ENCODE results near the gene TMEM174.

TMEM174 gene

DNA sequence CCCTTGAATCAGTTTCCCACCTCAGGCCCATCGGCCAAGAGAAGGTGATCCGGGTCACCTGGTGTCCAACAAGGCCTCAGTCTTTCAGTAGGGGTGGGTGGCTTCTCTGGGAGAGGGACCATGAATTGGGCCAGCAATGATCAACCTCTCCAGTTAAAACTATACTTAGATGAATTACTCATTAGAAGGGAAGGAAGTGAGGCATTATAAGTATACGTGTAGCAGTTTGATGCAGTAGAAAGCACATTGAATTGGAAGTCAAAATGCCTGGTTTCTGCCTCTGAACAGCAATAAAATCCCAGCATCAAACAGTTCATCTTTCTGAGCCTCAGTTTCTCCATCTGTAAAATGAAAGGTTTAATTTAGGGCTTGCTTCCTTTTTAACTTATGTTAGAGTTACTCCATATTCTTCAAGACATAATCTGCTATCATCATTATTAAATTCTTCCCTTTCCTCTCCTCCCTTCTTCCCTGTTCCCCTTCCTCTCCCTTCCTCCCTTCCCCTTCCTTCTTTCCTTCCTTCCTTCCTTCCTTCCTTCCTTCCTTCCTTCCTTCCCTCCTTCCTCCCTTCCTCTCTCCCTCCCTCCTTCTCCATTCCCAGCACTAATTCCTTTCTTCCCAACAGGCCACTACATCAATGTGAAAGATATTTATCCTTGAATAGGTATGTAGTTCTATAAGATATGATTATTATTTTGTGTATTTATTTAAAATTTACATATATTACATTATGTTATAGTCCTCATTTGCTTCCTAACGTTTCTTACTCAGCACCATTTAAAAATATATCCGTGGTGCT is 18.6 kb upstream of the TMEM174 start:
- no peak for DNase-seq

DNA sequence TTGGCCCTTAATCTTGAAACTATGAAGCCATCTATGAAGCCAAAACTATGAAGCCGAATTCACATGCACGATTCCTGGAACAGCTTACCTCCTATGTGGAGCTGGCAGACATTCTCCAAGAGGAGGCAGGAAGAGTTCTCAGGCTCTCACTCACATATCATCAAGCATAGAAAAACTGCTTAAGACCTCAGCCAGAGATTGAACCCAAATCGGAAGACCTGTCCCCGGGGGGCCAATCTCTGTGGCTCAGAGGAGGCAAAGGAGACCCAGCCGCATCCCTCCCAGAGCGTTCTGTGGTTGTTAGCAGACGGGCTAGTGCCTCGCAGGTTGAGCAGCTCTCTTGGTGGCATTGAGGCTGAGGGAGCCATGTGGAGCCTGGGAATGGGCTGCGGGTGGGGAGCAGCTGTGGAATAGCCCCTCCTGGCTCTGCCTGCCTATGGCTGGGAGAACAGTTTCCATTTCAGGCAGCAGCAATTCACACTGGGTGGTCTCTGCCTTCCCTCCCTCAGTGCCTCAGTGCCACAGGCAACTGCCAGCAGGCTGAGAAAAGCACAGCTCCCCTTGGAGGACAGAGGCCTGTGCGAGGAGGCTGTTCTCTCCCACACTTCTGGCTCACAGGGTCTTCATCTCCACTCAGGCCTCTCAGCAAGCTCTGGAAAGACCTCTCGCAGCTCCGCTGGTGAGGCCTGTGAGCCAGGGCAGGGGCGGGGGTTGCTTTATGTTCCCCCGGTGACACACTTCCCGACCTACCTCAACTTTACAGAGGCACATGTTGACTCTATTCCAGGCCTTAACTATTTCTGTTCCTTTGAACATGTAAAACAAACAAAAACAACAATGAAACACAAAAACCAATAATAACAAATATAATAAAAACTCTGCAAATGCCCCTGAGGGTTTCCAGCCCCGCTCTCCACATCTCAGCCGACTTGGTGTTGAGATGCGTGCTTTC is 17.4 kb upstream of the TMEM174 start:
- DNase-seq: no peak

DNA sequence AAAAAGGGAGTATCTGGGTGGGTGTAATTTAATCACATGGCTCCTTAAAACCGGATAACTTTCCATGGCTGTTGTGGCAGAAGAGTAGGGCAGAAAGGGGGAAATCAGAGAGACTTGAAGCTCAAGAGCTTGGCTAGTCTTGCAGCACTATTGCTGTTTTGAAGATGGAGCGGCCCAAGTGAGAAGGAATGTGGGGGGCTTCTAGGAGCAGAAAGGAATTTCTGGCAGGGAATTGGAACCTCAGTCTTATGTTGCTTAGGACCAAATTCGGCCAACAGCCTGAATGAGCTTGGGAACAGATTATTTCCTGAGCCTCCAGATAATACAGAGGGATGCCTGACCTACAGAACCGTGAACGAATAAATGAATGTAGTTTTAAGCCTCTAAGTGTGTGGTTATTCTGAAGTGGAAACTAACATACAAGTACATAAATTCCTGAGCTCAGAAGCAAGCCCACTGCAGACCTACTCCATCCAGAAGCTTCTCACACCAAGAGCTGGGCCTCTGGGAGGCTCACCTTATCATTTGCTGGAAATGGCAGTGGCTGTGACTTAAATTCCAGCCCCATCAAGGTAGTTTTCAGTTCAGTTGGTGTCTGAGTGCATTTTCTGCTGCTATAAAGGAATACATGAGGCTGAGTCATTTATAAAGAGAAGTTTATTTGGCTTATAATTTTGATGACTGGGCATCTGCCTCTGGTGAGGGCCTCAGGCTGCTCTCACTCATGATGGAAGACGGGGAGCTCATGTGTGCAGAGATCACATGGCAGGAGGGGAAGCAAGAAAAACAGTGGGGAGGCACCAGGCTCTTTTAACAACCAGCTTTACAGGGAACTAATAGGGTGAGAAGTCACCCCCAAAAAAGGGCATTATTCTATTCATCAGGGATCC is 15.3 kb upstream of the TMEM174 start:
- DNase-seq: no peak

DNA sequence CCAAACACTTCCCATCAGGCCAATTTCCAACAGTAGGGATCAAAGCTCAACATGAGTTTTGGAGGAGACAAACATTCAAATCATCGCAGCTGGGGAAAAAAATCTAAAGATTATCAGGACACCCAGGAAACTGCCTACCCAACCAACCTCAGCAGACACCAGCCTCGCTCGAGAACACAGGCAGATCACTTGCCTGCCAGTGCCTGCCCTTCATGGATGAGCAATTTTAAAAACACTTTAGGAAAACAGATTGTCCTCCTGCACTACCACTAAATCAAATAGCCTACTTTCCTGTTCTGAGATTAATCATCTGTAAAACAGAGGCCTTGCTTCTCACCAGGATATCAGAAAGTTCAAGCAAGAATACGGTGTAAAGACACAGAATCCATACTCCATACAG is 14.7 kb upstream of the TMEM174 start:
- no peak for DNase-seq

GRCh38 chr5:73160239-73160671 is 12.7 kb upstream of the TMEM174 start:
- DNase-seq: no peak

GRCh38 chr5:73170522-73170921 is 2.5 kb upstream of the TMEM174 start:
- DNase-seq: no peak

- DNase-seq: no peak
These were observed 1.5 kb upstream of the TMEM174 start for GRCh38 chr5:73171495-73171894.

GRCh38 chr5:73174100-73174815 is 1.3 kb downstream of the TMEM174 start:
- DNase-seq: no peak

GRCh38 chr5:73176250-73176649 is 3.3 kb downstream of the TMEM174 start:
- DNase-seq: no peak

DNA sequence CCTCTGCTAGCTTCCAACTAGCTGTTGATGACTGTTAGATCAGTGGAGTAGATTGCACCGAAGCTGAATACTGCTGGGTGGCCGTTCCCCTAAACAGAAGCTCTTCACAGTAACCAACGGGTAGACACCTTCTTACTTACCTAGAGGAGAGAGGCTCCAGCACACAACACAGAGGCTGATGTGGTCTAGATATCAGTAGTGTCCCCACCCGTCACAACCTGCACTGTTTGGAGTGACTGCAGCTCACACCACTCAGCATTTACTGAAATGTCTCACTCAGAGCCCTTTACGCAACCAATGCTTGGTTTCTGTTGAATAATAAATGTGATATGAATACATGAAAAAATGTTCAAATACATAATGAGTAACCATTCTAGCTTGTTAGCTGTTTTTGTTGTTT is 5.3 kb downstream of the TMEM174 start:
- DNase-seq: no peak

DNA sequence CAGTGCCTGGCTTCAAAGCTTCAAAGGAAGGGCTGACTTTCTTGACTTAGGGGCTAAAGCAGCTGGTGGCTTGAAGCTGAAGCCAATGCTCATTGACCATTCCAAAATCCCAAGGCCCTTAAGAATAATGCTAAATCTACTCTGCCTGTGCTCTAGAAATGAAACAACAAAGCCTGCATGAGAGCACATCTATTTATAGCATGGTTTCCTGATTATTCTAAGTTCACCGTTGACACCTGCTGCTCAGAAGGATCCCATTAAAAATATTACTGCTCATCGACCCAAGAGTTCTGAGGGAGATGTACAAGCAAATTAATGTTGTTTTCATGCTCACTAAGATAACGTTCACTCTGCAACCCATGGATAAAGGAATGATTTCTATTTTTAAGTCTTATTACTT is 6.7 kb downstream of the TMEM174 start:
- DNase-seq: no peak

DNA sequence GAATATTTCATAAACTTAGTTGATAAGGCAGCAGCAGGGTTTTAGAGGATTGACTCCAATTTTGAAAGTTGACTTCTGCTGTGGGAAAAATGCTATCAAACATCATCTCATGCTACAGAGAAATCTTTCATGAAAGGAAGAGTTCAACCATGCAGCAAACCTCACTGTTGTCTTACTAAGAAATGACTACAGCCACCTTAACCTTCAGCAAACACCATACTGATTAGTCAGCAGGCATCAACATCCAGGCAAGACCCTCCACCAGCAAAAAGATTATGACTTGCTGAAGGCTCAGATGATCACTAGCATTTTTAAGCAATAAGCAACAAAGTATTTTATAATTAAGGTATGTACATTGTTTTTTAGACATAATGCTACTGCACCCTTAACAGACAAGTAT is 7.6 kb downstream of the TMEM174 start:
- no peak for DNase-seq

DNA sequence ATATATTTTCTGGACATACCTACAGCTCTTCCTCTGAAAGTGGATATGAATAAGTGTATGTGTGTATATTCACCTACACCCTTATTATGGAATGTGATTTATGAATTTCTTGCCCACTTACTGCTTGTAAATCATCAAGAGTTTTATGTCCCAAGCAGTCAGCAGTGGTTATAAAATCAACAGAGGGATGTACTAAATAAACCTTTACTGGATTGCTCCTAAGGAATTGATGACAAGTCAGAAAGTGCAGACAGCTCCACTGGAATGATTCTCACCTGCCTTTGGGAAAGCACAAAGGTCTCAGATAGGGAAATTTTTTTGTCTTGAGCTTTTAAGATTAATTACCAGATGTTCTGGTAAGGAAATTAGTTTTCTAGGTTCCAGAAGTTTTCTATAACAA is 9.3 kb downstream of the TMEM174 start:
- DNase-seq: no peak

- no peak for DNase-seq
These were observed 10.0 kb downstream of the TMEM174 start for GRCh38 chr5:73183000-73183399.

GRCh38 chr5:73183481-73183891 is 10.5 kb downstream of the TMEM174 start:
- no peak for DNase-seq

DNA sequence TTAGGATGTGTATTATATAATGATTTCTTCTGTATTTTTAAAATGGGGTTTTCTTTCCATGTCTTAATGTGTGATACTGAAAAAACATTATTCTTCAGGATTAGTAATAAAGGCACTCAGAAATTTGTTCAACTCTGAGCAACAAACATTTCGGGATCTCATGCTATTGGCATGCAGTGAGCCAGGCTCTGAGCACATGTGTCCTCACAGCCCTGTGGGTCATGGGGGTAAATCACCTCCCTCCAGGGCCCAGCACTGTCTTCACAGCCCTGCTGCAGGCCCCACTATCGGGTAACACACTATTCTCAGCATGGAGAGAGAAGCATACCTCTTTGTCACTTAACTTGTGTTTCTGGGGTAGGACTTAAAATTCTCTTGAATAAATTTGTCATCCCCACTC is 14.0 kb downstream of the TMEM174 start:
- no peak for DNase-seq

- DNase-seq: no peak
These were observed 16.0 kb downstream of the TMEM174 start for GRCh38 chr5:73188764-73189531.

- no peak for DNase-seq
These were observed 16.9 kb downstream of the TMEM174 start for GRCh38 chr5:73189871-73190376.

- no peak for DNase-seq
These were observed 19.4 kb downstream of the TMEM174 start for GRCh38 chr5:73192370-73192769.

- no peak for DNase-seq
These were observed 20.6 kb downstream of the TMEM174 start for GRCh38 chr5:73193592-73193991.

DNA sequence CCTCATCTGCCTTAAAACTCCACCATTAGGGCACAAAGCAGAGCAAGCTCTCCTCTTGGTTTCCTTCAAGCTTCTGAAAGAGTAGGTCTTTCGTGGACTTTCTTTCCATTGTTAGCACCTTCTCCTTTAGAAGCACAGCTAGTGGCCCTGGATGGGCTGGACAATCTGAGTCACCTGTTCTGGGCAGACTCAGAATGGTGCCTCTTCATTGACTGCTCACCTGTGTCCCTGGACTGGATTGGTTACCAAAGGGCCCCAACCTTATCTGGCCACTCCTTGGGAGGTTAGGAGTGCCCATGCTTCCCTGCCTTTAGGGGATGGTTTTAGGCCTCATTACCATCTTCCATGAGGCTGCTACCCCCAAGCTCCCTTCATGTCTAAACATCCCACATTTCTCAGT is 23.2 kb downstream of the TMEM174 start:
- DNase-seq: no peak
